Panc1 (cell line): ENCODE data around the gene CLASRP.

Source experiments
- CTCF ChIP-seq: fragments of 450-650 bp; IDR thresholded peaks from 2 replicates; pipeline ENCODE4 v1.5.1; 2017; ENCODE audit warnings: mild to moderate bottlenecking
- POLR2AphosphoS5 ChIP-seq: IDR thresholded peaks from 2 replicates; pipeline ENCODE4 v1.6.1; 2012; ENCODE audit warnings: mild to moderate bottlenecking, low read depth, low read length, moderate library complexity
- REST ChIP-seq, 2 experiments: IDR thresholded peaks; 2 replicates each; pipeline ENCODE4 v1.6.1; 2011 to 2012; ENCODE audit warnings: low read depth in 2 of 2, control low read depth in 1 of 2, low read length in 1 of 2, mild to moderate bottlenecking in 1 of 2, moderate library complexity in 1 of 2; ENCODE audit not compliant: insufficient read depth in 1 of 2
- SIN3A ChIP-seq: IDR thresholded peaks from 2 replicates; pipeline ENCODE4 v1.6.1; 2012; ENCODE audit warnings: low read depth, mild to moderate bottlenecking, low read length, moderate library complexity, borderline replicate concordance; ENCODE audit not compliant: insufficient read depth
- TCF7L2 ChIP-seq: IDR thresholded peaks from 2 replicates; pipeline ENCODE4 v1.6.1; 2011; ENCODE audit warnings: mild to moderate bottlenecking, low read depth, low read length, inconsistent platforms

DNA sequence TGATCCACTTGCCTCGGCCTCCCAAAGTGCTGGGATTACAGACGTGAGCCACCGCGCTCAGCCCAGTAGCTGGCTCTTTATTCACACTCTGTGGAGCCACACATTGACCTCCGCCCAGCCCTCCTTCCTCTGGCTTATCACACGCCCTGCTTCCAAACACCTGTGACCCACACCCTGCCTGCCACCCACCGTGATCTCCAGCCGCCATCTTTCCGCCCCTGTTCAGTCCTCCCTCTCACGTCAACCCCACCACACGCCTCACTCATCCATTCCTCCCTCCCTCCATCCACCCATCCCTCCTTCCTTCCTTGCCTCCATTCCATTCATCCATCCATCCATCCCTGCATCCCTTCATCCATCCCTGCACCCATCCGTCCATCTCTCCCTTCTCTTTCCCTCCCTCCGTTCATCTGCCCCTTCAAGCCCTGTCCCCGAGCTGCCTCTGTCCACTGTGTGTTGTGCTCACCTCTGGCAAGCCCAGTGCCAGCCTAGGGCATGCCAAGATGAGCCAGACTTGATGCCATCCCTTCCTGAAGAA, 19.8 kb downstream of the CLASRP start:
- TF ChIP-seq REST (IDR thresholded peaks at IDR 0.05; ENCODE audit: insufficient read depth in 1 of 2, low read depth in 2 of 2, low read length in 1 of 2) (no peak), CTCF (no peak), POLR2AphosphoS5 (no peak), SIN3A (no peak), TCF7L2 (no peak)
